Measurements from ENCODE around the gene AQP7.
"Not testable (repeated sequence)": the region's sequence is repeated elsewhere in the genome, so short reads cannot be mapped to it uniquely, and the experiment has no call there.

AQP7 gene

GRCh38 chr9:33393986-33394385, 8.4 kb downstream of the AQP7 start:
- H3K4me2 ChIP-seq (ENCODE audit: insufficient read depth, low read length); H4K20me1 ChIP-seq (ENCODE audit: insufficient read depth, low read length); H3K27me3 ChIP-seq (ENCODE audit: insufficient read depth, low read length, poor library complexity); H3K79me2 ChIP-seq (ENCODE audit: insufficient read depth, low read length); H3K4me1 ChIP-seq (ENCODE audit: insufficient read depth, low read length); H3K27ac ChIP-seq (ENCODE audit: low read length); H3K36me3 ChIP-seq (ENCODE audit: insufficient read depth, low read length); ATAC-seq (ENCODE audit: insufficient read depth, low read depth); H3K9ac ChIP-seq (ENCODE audit: low read depth, low read length); DNase-seq; H3K9me3 ChIP-seq (ENCODE audit: insufficient read depth, low read length, severe bottlenecking); H2AFZ ChIP-seq (ENCODE audit: low read depth, low read length); H3K4me3 ChIP-seq (ENCODE audit: low read depth in 1 of 2, low read length in 2 of 2): not testable (repeated sequence)

GRCh38 chr9:33393581-33393980, 8.8 kb downstream of the AQP7 start:
- H3K4me2 ChIP-seq (ENCODE audit: insufficient read depth, low read length): no peak overlapping the region
- H3K9ac ChIP-seq (ENCODE audit: low read depth, low read length): no peak overlapping the region
- no peaks in the 10 kb centered on the region for H3K9me3 ChIP-seq (ENCODE audit: insufficient read depth, low read length, severe bottlenecking)
- no peaks in the 10 kb centered on the region for H3K4me1 ChIP-seq (ENCODE audit: insufficient read depth, low read length)
- H3K27me3 ChIP-seq (ENCODE audit: insufficient read depth, low read length, poor library complexity): no peaks in the 10 kb centered on the region
- no peak overlapping the region for H3K27ac ChIP-seq (ENCODE audit: low read length)
- no peak for TF ChIP-seq EZH2 (IDR thresholded peaks at IDR 0.05; ENCODE audit: borderline replicate concordance, low read depth, low read length, severe bottlenecking)
- no peak for TF ChIP-seq CTCF (IDR thresholded peaks at IDR 0.05; ENCODE audit: borderline replicate concordance, extremely low read depth, low read length, poor library complexity, severe bottlenecking)
- H2AFZ ChIP-seq (ENCODE audit: low read depth, low read length): no peak overlapping the region
- H3K4me3 ChIP-seq (ENCODE audit: low read depth in 1 of 2, low read length in 2 of 2): no peak overlapping the region
- no peaks in the 10 kb centered on the region for H4K20me1 ChIP-seq (ENCODE audit: insufficient read depth, low read length)
- ATAC-seq (ENCODE audit: insufficient read depth, low read depth) (no peak), DNase-seq (no peak)
- H3K79me2 ChIP-seq (ENCODE audit: insufficient read depth, low read length): no peaks in the 10 kb centered on the region
- no peaks in the 10 kb centered on the region for H3K36me3 ChIP-seq (ENCODE audit: insufficient read depth, low read length)

GRCh38 chr9:33392591-33393021, 9.8 kb downstream of the AQP7 start:
- not testable (repeated sequence) for ATAC-seq (ENCODE audit: insufficient read depth, low read depth); H2AFZ ChIP-seq (ENCODE audit: low read depth, low read length); H3K9ac ChIP-seq (ENCODE audit: low read depth, low read length); H3K36me3 ChIP-seq (ENCODE audit: insufficient read depth, low read length); H3K9me3 ChIP-seq (ENCODE audit: insufficient read depth, low read length, severe bottlenecking); H4K20me1 ChIP-seq (ENCODE audit: insufficient read depth, low read length); H3K27ac ChIP-seq (ENCODE audit: low read length); H3K4me2 ChIP-seq (ENCODE audit: insufficient read depth, low read length); H3K79me2 ChIP-seq (ENCODE audit: insufficient read depth, low read length); H3K4me3 ChIP-seq (ENCODE audit: low read depth in 1 of 2, low read length in 2 of 2); DNase-seq; H3K4me1 ChIP-seq (ENCODE audit: insufficient read depth, low read length); H3K27me3 ChIP-seq (ENCODE audit: insufficient read depth, low read length, poor library complexity)

GRCh38 chr9:33391111-33391771, 11.1 kb downstream of the AQP7 start:
- H3K4me3 ChIP-seq (ENCODE audit: low read depth in 1 of 2, low read length in 2 of 2); DNase-seq; ATAC-seq (ENCODE audit: insufficient read depth, low read depth); H4K20me1 ChIP-seq (ENCODE audit: insufficient read depth, low read length); H3K4me1 ChIP-seq (ENCODE audit: insufficient read depth, low read length); H3K9ac ChIP-seq (ENCODE audit: low read depth, low read length); H2AFZ ChIP-seq (ENCODE audit: low read depth, low read length); H3K27ac ChIP-seq (ENCODE audit: low read length); H3K36me3 ChIP-seq (ENCODE audit: insufficient read depth, low read length); H3K4me2 ChIP-seq (ENCODE audit: insufficient read depth, low read length); H3K9me3 ChIP-seq (ENCODE audit: insufficient read depth, low read length, severe bottlenecking); H3K79me2 ChIP-seq (ENCODE audit: insufficient read depth, low read length); H3K27me3 ChIP-seq (ENCODE audit: insufficient read depth, low read length, poor library complexity): not testable (repeated sequence)

GRCh38 chr9:33388110-33388994, 14.0 kb downstream of the AQP7 start:
- H3K4me1 ChIP-seq (ENCODE audit: insufficient read depth, low read length): no peaks in the 10 kb centered on the region
- H3K27me3 ChIP-seq (ENCODE audit: insufficient read depth, low read length, poor library complexity): no peaks in the 10 kb centered on the region
- ATAC-seq (ENCODE audit: insufficient read depth, low read depth) (no peak), DNase-seq (no peak)
- no peak overlapping the region for H3K4me3 ChIP-seq (ENCODE audit: low read depth in 1 of 2, low read length in 2 of 2)
- H3K36me3 ChIP-seq (ENCODE audit: insufficient read depth, low read length): no peaks in the 10 kb centered on the region
- H4K20me1 ChIP-seq (ENCODE audit: insufficient read depth, low read length): no peaks in the 10 kb centered on the region
- H3K9ac ChIP-seq (ENCODE audit: low read depth, low read length): no peak overlapping the region
- H3K27ac ChIP-seq (ENCODE audit: low read length): no peak overlapping the region
- no peak overlapping the region for H2AFZ ChIP-seq (ENCODE audit: low read depth, low read length)
- H3K9me3 ChIP-seq (ENCODE audit: insufficient read depth, low read length, severe bottlenecking): no peaks in the 10 kb centered on the region
- no peak overlapping the region for H3K4me2 ChIP-seq (ENCODE audit: insufficient read depth, low read length)
- TF ChIP-seq EZH2 (IDR thresholded peaks at IDR 0.05; ENCODE audit: borderline replicate concordance, low read depth, low read length, severe bottlenecking) (no peak), CTCF (IDR thresholded peaks at IDR 0.05; ENCODE audit: borderline replicate concordance, extremely low read depth, low read length, poor library complexity, severe bottlenecking) (no peak)
- H3K79me2 ChIP-seq (ENCODE audit: insufficient read depth, low read length): no peaks in the 10 kb centered on the region

- not testable (repeated sequence) for H3K9me3 ChIP-seq (ENCODE audit: insufficient read depth, low read length, severe bottlenecking); H3K4me1 ChIP-seq (ENCODE audit: insufficient read depth, low read length); H3K27me3 ChIP-seq (ENCODE audit: insufficient read depth, low read length, poor library complexity); H3K4me2 ChIP-seq (ENCODE audit: insufficient read depth, low read length); H2AFZ ChIP-seq (ENCODE audit: low read depth, low read length); H3K4me3 ChIP-seq (ENCODE audit: low read depth in 1 of 2, low read length in 2 of 2); DNase-seq; H3K27ac ChIP-seq (ENCODE audit: low read length); H4K20me1 ChIP-seq (ENCODE audit: insufficient read depth, low read length); H3K79me2 ChIP-seq (ENCODE audit: insufficient read depth, low read length); H3K9ac ChIP-seq (ENCODE audit: low read depth, low read length); H3K36me3 ChIP-seq (ENCODE audit: insufficient read depth, low read length); ATAC-seq (ENCODE audit: insufficient read depth, low read depth)
These were observed 15.4 kb downstream of the AQP7 start for GRCh38 chr9:33386998-33387397.
